GM23338 (cell line): ENCODE results near the gene PRR14L. TPM values are rescaled to one million over a fixed set of nuclear protein-coding genes. Genes with fewer than 3 reads are reported as not detected.

Source experiments
- ATAC-seq: fragments of 200-7000 bp; cut with Tn5 transposase; 3 replicates; pipeline ENCODE4 v1.9.1; 2020
- DNase-seq: peaks from one replicate; pipeline ENCODE4 v3.0.0-alpha.2; 2015; ENCODE audit warnings: low spot score
- H2AFZ ChIP-seq: fragments of 200-600 bp; sonication (generic); 2 replicates; pipeline ENCODE4 v1.8.0; 2016; ENCODE audit warnings: antibody characterized with exemption, mild to moderate bottlenecking, moderate library complexity
- H3F3A ChIP-seq: fragments of 200-600 bp; sonication (generic); replicated peaks from 2 replicates; pipeline ENCODE4 v1.8.0; 2017; ENCODE audit warnings: antibody characterized with exemption, mixed run types, low read depth
- H3K27ac ChIP-seq: fragments of 200-600 bp; sonication (generic); 2 replicates; pipeline ENCODE4 v1.6.1; 2016; ENCODE audit warnings: low read depth
- H3K27me3 ChIP-seq: fragments of 200-600 bp; sonication (generic); 2 replicates; pipeline ENCODE4 v1.8.0; 2016; ENCODE audit warnings: mild to moderate bottlenecking, mixed run types, moderate library complexity; ENCODE audit not compliant: insufficient read depth
- H3K36me3 ChIP-seq: fragments of 200-600 bp; sonication (generic); 2 replicates; pipeline ENCODE4 v1.8.0; 2016; ENCODE audit warnings: mild to moderate bottlenecking; ENCODE audit not compliant: insufficient read depth
- H3K4me1 ChIP-seq: fragments of 200-600 bp; sonication (generic); 2 replicates; pipeline ENCODE4 v1.8.0; 2016; ENCODE audit warnings: mild to moderate bottlenecking, moderate library complexity; ENCODE audit not compliant: insufficient read depth
- H3K4me2 ChIP-seq: fragments of 200-600 bp; sonication (generic); 2 replicates; pipeline ENCODE4 v1.7.1; 2017; ENCODE audit warnings: mixed run types
- H3K4me3 ChIP-seq: fragments of 200-600 bp; sonication (generic); 2 replicates; pipeline ENCODE4 v1.6.1; 2016; ENCODE audit warnings: mixed run types
- H3K79me2 ChIP-seq: fragments of 200-600 bp; sonication (generic); replicated peaks from 2 replicates; pipeline ENCODE4 v1.8.0; 2017; ENCODE audit warnings: mild to moderate bottlenecking; ENCODE audit not compliant: insufficient read depth
- H3K9me2 ChIP-seq: fragments of 200-600 bp; sonication (generic); 2 replicates; pipeline ENCODE4 v1.8.0; 2017; ENCODE audit not compliant: insufficient read depth
- H4K20me1 ChIP-seq: fragments of 200-600 bp; sonication (generic); replicated peaks from 2 replicates; pipeline ENCODE4 v1.8.0; 2017; ENCODE audit warnings: mild to moderate bottlenecking; ENCODE audit not compliant: insufficient read depth
- H3K27ac Mint-ChIP-seq: 2 replicates; pipeline ENCODE4 v1.8.0; 2020; ENCODE audit warnings: inconsistent platforms, mild to moderate bottlenecking, moderate library complexity, mixed read lengths
- H3K27me3 Mint-ChIP-seq: 3 replicates; pipeline ENCODE4 v1.8.0; 2022; ENCODE audit warnings: low read depth, mild to moderate bottlenecking, moderate library complexity, mixed read lengths, inconsistent platforms; ENCODE audit not compliant: insufficient read depth, poor library complexity
- H3K36me3 Mint-ChIP-seq: 3 replicates; pipeline ENCODE4 v1.8.0; 2021; ENCODE audit warnings: low read depth, mild to moderate bottlenecking, inconsistent platforms, moderate library complexity, mixed read lengths
- H3K4me1 Mint-ChIP-seq: 3 replicates; pipeline ENCODE4 v1.8.0; 2020; ENCODE audit warnings: mild to moderate bottlenecking, inconsistent platforms, mixed read lengths
- H3K4me3 Mint-ChIP-seq: 3 replicates; pipeline ENCODE4 v1.8.0; 2021; ENCODE audit warnings: moderate library complexity, mild to moderate bottlenecking, inconsistent platforms, mixed read lengths
- H3K9me3 Mint-ChIP-seq: 3 replicates; pipeline ENCODE4 v1.8.0; 2020; ENCODE audit warnings: moderate library complexity, mild to moderate bottlenecking, inconsistent platforms, mixed read lengths
- CREB1 ChIP-seq: fragments of 250-450 bp; sonication (Bioruptor Pico); IDR thresholded peaks from 2 replicates; pipeline ENCODE4 v1.5.0; 2020; ENCODE audit warnings: low read depth, mild to moderate bottlenecking, moderate library complexity
- CTCF ChIP-seq, 2 experiments: fragments of 200-600 bp in 1 of 2; sonication (generic) in 1 of 2; conservative IDR thresholded peaks; 2 replicates each; pipeline versions ENCODE4 v1.5.1 to v1.6.1; 2016 to 2017; ENCODE audit warnings: antibody characterized with exemption in 2 of 2, low read depth in 2 of 2, mild to moderate bottlenecking in 2 of 2, moderate library complexity in 1 of 2
- EZH2 ChIP-seq: fragments of 200-600 bp; sonication (generic); IDR thresholded peaks from one replicate; pipeline ENCODE4 v1.8.0; 2017; ENCODE audit warnings: antibody characterized with exemption, mild to moderate bottlenecking, low read depth; ENCODE audit not compliant: unreplicated experiment
- EZH2phosphoT487 ChIP-seq: fragments of 200-600 bp; sonication (generic); IDR thresholded peaks from one replicate; pipeline ENCODE4 v1.8.1; 2018; ENCODE audit warnings: antibody characterized with exemption; ENCODE audit not compliant: unreplicated experiment
- JUNB ChIP-seq: IDR thresholded peaks from one replicate; pipeline ENCODE4 v1.6.1; 2016; ENCODE audit warnings: antibody characterized with exemption; ENCODE audit not compliant: unreplicated experiment
- NANOG ChIP-seq: IDR thresholded peaks from 2 replicates; pipeline ENCODE4 v1.6.1; 2016; ENCODE audit warnings: antibody characterized with exemption, borderline replicate concordance
- POLR2AphosphoS5 ChIP-seq: IDR thresholded peaks from 2 replicates; pipeline ENCODE4 v1.6.1; 2016; ENCODE audit warnings: antibody characterized with exemption, low read depth
- REST ChIP-seq: IDR thresholded peaks from one replicate; pipeline ENCODE4 v1.6.1; 2018; ENCODE audit warnings: antibody characterized with exemption; ENCODE audit not compliant: unreplicated experiment
- STAT1 ChIP-seq: IDR thresholded peaks from one replicate; pipeline ENCODE4 v1.6.1; 2016; ENCODE audit warnings: antibody characterized with exemption; ENCODE audit not compliant: unreplicated experiment
- ZNF114 ChIP-seq: fragments of 250-450 bp; sonication (Bioruptor Pico); IDR thresholded peaks from 2 replicates; pipeline ENCODE4 v1.5.0; 2020; ENCODE audit warnings: mild to moderate bottlenecking, moderate library complexity
- ZNF331 ChIP-seq: fragments of 250-450 bp; sonication (Bioruptor Pico); IDR thresholded peaks from 2 replicates; pipeline ENCODE4 v1.5.0; 2020; ENCODE audit warnings: low read depth, mild to moderate bottlenecking, moderate library complexity
- polyA plus RNA-seq: library from polyadenylated mRNA; unstranded; fragments of >200 nt; fragmentation: Nextera tagmentation; extraction: Ambion mirVana; gene quantifications from 2 replicates; pipeline ENCODE4 v1.2.1, GENCODE V29; 2016
- total RNA-seq: library from RNA; depleted of rRNA; stranded (reverse); fragments of >200 nt; shearing (Covaris generic); gene quantifications from 2 replicates; pipeline ENCODE4 v1.2.3, GENCODE V29; 2014
- TF ChIP-seq, protein P1 (sequence below): IDR thresholded peaks from 2 replicates; pipeline ENCODE4 v1.6.1; 2016; ENCODE audit warnings: antibody characterized with exemption
- TF ChIP-seq, protein P2 (sequence below): fragments of 250-450 bp; sonication (Bioruptor Pico); IDR thresholded peaks from 2 replicates; pipeline ENCODE4 v1.5.0; 2020; ENCODE audit warnings: mild to moderate bottlenecking, moderate library complexity

Gene PRR14L
- total and polyA plus RNA-seq, 2 experiments from 2014 or later, result 46.3 to 54.0 TPM

GRCh38 chr22:31750365-31751284, 693 bp upstream of the PRR14L start:
- peaks cover 24% of the 10 kb centered on the region for H3F3A ChIP-seq
- peaks cover 43% of the 10 kb centered on the region for H3K4me1 Mint-ChIP-seq
- ATAC-seq (no peak), DNase-seq (no peak)
- no peaks in the 10 kb centered on the region for H3K9me2 ChIP-seq
- H4K20me1 ChIP-seq, result no peaks in the 10 kb centered on the region
- peak overlapping the region; percentile 71 for H3K4me2 ChIP-seq
- H2AFZ ChIP-seq, result peak overlapping the region; percentile 24; the same call in 1 of the 2 replicates
- H3K9me3 Mint-ChIP-seq, result no peaks in the 10 kb centered on the region
- no peak overlapping the region for H3K27ac ChIP-seq
- no peaks in the 10 kb centered on the region for H3K36me3 ChIP-seq
- H3K4me1 ChIP-seq, result peaks cover 41% of the 10 kb centered on the region
- peak overlapping the region; percentile 95 for H3K4me3 ChIP-seq
- H3K4me3 Mint-ChIP-seq, result peak overlapping the region; percentile 88
- no peaks in the 10 kb centered on the region for H3K27me3 ChIP-seq
- TF ChIP-seq NANOG (no peak), ZNF114 (CRISPR knock-in tag) (no peak), CREB1 (CRISPR knock-in tag) (no peak), JUNB (no peak), REST (no peak), EZH2 (no peak), CTCF (conservative IDR thresholded peaks at IDR 0.05; ENCODE audit: low read depth in 2 of 2) (no peak), ZNF331 (CRISPR knock-in tag) (no peak), EZH2phosphoT487 (no peak), POLR2AphosphoS5 (no peak), STAT1 (no peak)
- TF ChIP-seq, protein P1, sequence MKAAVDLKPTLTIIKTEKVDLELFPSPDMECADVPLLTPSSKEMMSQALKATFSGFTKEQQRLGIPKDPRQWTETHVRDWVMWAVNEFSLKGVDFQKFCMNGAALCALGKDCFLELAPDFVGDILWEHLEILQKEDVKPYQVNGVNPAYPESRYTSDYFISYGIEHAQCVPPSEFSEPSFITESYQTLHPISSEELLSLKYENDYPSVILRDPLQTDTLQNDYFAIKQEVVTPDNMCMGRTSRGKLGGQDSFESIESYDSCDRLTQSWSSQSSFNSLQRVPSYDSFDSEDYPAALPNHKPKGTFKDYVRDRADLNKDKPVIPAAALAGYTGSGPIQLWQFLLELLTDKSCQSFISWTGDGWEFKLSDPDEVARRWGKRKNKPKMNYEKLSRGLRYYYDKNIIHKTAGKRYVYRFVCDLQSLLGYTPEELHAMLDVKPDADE, result no peak
- TF ChIP-seq, protein P2, sequence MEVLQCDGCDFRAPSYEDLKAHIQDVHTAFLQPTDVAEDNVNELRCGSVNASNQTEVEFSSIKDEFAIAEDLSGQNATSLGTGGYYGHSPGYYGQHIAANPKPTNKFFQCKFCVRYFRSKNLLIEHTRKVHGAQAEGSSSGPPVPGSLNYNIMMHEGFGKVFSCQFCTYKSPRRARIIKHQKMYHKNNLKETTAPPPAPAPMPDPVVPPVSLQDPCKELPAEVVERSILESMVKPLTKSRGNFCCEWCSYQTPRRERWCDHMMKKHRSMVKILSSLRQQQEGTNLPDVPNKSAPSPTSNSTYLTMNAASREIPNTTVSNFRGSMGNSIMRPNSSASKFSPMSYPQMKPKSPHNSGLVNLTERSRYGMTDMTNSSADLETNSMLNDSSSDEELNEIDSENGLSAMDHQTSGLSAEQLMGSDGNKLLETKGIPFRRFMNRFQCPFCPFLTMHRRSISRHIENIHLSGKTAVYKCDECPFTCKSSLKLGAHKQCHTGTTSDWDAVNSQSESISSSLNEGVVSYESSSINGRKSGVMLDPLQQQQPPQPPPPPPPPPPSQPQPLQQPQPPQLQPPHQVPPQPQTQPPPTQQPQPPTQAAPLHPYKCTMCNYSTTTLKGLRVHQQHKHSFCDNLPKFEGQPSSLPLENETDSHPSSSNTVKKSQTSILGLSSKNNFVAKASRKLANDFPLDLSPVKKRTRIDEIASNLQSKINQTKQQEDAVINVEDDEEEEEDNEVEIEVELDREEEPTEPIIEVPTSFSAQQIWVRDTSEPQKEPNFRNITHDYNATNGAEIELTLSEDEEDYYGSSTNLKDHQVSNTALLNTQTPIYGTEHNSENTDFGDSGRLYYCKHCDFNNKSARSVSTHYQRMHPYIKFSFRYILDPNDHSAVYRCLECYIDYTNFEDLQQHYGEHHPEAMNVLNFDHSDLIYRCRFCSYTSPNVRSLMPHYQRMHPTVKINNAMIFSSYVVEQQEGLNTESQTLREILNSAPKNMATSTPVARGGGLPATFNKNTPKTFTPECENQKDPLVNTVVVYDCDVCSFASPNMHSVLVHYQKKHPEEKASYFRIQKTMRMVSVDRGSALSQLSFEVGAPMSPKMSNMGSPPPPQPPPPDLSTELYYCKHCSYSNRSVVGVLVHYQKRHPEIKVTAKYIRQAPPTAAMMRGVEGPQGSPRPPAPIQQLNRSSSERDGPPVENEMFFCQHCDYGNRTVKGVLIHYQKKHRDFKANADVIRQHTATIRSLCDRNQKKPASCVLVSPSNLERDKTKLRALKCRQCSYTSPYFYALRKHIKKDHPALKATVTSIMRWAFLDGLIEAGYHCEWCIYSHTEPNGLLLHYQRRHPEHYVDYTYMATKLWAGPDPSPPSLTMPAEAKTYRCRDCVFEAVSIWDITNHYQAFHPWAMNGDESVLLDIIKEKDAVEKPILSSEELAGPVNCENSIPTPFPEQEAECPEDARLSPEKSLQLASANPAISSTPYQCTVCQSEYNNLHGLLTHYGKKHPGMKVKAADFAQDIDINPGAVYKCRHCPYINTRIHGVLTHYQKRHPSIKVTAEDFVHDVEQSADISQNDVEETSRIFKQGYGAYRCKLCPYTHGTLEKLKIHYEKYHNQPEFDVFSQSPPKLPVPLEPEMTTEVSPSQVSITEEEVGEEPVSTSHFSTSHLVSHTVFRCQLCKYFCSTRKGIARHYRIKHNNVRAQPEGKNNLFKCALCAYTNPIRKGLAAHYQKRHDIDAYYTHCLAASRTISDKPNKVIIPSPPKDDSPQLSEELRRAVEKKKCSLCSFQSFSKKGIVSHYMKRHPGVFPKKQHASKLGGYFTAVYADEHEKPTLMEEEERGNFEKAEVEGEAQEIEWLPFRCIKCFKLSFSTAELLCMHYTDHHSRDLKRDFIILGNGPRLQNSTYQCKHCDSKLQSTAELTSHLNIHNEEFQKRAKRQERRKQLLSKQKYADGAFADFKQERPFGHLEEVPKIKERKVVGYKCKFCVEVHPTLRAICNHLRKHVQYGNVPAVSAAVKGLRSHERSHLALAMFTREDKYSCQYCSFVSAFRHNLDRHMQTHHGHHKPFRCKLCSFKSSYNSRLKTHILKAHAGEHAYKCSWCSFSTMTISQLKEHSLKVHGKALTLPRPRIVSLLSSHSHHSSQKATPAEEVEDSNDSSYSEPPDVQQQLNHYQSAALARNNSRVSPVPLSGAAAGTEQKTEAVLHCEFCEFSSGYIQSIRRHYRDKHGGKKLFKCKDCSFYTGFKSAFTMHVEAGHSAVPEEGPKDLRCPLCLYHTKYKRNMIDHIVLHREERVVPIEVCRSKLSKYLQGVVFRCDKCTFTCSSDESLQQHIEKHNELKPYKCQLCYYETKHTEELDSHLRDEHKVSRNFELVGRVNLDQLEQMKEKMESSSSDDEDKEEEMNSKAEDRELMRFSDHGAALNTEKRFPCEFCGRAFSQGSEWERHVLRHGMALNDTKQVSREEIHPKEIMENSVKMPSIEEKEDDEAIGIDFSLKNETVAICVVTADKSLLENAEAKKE (CRISPR knock-in tag), result no peak
- H3K36me3 Mint-ChIP-seq, result peaks cover 16% of the 10 kb centered on the region
- H3K79me2 ChIP-seq, result peaks cover 53% of the 10 kb centered on the region
- H3K27ac Mint-ChIP-seq, result peak overlapping the region; percentile 97
- peaks cover 8% of the 10 kb centered on the region for H3K27me3 Mint-ChIP-seq
